IMR-90 (cell line): ENCODE data around the gene TRMT11.

Experiments
- CHD1 ChIP-seq: IDR thresholded peaks from 2 replicates; pipeline ENCODE4 v1.6.1; 2012; ENCODE audit warnings: low read depth, low read length, improper control_type of control experiment
- CTCF ChIP-seq: conservative IDR thresholded peaks from 2 replicates; pipeline ENCODE4 v1.5.1; 2012; ENCODE audit warnings: mild to moderate bottlenecking, low read depth, low read length, improper control_type of control experiment
- MXI1 ChIP-seq: IDR thresholded peaks from 2 replicates; pipeline ENCODE4 v1.6.1; 2012; ENCODE audit warnings: low read depth, mild to moderate bottlenecking, low read length, moderate library complexity, borderline replicate concordance

GRCh38 chr6:125942672-125943527 is 43.4 kb upstream of the TRMT11 start:
- TF ChIP-seq MXI1 (no peak), CTCF (no peak), CHD1 (no peak)
